HCEC 1CT (cell line): ENCODE results near the gene CXXC1.
A peak's percentile ranks its signal among the peaks of the same experiment; 100 is the strongest.
"Not testable (repeated sequence)": the region's sequence is repeated elsewhere in the genome, so short reads cannot be mapped to it uniquely, and the experiment has no call there.

Experiments
- DNase-seq: peaks from one replicate; pipeline ENCODE4 v3.0.0-alpha.2; 2017

The CXXC1 gene

DNA sequence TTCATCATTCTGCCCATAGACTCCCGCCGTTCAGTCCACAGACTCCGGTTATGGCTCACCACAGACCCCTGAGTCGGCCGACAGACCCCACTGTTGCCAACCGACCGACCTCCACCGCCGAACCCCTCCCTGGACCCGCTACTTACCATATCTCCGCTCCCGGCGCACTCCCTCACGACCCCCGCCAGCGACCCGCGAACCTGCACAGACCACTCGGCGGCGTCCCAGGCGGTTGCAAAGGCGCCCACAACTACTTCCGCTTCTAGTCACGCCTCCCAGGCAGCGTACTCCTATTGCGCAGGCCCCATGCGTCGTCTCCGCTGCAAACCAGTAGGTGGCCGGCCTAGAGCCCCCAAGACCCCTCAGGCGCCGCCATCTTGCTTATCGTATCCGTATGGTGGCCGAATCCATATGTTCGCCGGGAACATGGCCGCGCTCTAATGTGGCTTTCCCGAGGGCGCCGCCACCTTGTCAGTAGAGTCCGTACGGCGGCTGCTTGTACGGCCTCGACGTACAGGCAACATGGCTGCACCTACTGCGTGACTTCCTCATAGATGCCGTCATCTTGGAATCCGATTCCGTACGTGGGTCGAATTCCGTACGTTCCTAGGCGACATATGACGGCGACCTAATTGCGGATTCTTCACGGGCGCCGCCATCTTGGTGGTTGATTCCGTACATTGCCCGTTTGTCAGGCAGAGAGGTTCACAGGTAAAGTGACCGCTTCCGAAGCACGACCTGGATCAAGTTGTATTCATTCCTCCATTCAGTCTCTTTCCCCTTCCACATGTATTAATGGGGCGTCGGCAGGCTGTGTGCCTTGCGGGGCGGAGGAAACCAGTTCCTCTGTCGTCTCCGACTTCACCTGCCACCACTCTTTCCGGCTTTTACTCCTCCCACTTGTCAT lies at the start of gene CXXC1:
TSS of gene CXXC1 (minus strand) at position 252 of the 907 bp plus-strand sequence. CDS start at position 149, 103 bp downstream.
- peak; percentile 99 for DNase-seq

DNA sequence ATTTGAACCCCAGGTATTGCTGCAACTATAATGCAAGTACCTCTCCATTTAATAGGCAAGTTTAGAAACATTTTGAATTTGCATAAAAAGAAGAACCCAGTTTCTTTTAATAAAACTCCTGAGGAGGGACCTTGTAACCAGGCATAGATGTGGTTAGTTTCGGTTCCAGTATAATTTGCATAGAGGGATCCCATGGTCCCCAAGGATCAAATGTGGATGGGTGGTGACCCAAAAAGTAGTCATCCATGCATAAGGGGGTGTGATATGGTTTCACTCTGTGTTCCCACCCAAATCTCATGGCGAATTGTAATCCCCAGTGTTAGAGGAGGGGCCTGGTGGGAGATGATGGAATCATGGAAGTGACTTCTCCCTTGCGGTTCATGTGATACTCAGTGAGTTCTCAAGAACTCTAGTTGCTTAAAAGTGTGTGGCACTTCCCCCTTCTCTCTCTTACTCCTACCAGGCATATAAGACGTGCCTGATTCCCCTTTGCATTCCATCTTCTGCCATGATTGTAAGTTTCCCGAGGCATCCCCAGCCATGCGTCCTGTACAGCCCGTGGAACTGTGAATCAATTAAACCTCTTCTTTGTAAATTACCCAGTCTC lies 47.2 kb upstream of the CXXC1 start:
- no peak for DNase-seq

DNA sequence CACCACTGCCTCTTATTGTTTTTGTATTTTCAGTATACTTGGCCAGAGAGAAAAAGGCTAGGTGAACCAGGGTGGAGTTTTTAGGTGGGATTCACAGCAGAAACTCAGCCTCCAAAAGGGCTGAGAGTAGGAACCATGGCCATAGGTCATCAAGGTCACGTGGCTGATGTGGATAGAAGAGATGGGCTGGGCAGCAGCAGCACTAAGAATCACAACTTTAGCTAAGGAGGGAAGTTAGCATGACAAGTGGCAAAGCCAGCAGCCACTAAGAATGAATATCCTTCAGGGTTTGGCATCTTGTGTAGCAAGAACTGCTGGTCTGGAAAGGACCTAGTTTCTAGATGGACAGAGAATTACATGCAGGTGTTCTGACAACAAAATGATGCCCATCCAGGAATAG lies 44.2 kb upstream of the CXXC1 start:
- no peak for DNase-seq

DNA sequence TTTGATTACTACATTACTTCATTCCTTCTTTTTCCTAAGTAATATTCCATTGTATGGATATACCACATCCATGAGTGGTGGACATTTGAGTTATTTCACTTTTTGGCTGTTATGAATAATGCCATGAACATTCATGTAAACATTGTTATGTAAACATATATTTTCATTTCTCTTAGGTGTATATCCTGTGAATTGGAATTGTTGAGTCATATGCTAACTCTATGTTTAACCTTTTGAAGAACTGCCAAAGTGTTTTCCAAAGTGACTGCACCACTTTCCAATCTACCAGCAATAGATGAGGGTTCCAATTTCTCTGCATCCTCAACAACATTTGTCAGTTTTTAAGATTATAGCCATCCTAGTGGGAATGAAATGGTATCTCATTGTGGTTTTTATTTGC lies 42.7 kb upstream of the CXXC1 start:
- no peak for DNase-seq

DNA sequence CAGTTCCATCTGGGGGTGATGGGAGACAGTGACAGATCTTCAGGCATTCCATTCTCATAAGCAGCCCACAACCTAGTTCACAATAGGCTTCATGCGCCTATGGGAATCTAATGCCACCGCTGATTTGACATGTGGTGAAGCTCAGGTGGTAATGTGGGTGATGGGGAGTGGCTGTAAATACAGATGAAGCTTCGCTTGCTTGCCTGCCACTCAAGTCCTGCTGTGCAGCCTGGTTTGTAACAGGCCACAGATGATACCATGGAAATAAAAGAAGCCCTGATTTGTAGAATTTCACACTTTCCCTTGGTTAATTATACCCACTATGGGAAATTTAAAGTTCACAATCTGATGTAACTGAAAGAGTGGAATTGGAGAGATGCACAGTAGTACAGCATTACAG lies 40.5 kb upstream of the CXXC1 start:
- DNase-seq = no peak

DNA sequence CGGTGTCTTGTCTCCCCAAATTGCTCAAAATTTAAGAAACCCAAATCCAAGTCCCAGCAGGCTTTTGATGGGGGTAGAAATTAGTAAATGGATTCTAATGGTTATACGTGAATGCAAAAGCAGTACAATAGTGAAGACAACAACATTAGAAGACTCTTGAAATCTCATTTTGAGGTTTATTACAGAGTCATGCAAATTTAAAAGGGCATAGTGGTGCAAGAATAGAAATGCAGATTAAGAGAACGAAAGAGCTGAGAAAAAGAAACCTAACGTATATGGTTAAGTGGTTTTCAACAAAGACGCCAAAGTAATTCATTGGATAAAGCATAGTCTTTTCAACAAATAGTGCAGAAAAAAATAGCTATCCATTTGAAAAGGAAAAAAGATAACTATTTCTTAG lies 33.2 kb upstream of the CXXC1 start:
- no peak for DNase-seq

DNA sequence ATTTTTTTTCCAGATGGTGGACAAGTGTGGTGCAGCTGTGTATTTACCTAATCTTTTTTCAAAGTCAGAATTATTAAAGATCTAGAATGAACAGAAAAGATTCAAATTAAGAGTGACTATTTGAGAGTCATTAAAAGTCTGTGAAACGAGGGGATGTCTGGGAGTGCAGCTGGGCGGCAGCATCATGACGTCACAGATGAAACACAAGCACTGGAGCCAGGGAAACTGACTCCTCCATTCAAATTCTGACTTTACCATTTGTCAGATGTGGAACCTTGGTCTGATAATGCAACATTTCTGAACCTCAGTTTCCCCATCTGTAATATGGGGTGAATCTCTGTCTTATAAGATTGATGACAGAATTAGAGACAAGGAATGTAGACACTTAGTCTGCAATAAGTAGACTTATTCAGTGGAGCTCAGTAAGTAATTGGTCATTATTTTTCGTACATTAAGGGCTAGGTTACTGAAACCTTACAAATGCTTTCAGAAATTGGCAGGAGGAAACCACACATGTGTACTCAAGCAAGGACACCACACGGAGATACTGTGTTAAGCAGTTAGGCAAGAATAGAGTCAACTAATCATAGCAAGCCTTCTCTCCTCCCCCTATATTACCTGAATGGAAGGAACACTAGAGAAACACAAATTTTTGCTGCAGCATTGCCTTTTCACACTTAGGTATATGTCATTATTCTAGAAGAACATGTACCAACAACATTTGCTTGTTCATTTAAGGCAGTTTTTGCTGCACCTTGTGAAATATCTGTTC lies 27.8 kb upstream of the CXXC1 start:
- no peak for DNase-seq

DNA sequence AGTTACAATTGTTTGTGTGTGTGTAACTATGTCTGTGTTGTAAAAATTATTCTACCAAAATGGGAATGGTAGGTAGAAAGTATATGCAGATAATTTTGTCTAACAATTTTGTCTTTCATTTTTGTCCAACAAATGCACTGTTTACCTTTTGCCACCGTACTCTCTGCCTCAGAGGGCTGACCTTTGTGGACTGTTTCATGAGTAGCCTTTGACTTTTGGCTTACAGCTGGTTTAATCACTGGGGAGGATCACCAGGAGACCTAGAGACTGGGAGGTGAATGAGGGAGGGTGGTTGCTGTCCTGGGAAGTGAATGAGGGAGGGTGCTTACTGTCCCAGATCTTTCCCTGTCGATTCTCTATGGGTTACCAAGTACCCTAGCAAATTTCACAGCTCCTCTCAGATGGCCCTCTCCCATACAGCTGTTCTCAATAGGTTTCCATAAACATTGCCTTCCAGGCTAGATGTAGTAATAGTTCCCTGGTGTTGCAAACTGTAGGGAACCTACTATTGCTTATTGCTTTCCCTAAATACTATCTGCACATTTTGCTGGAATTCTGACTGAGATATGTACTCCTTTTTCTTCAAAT lies 26.5 kb upstream of the CXXC1 start:
- no peak for DNase-seq

DNA sequence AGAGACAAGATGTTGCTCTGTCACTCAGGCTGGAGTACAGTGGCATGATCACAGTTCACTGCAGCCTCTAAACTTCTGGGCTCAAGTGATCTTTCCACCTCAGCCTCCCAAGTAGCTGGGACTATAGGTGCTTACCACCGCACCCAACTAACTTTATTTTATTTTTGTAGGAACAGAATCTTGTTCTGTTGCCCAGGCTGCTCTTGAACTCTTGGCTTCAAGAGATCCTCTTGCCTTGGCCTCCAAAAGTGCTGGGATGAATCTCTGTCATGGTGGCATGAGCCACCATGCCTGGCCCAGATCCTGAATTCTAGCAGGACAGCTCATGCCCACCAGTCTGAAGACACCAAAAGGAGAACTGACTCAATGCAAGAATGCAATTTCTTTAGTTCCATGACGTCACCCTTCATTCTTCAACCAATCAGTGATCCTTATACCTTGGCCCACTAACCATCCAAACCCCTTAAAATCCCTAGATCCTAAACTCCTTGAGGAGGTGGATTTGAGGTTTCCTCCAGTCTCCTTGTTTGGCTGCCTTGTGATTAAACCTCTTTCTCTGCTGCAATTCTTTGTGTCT lies 25.6 kb upstream of the CXXC1 start:
- DNase-seq = no peak

DNA sequence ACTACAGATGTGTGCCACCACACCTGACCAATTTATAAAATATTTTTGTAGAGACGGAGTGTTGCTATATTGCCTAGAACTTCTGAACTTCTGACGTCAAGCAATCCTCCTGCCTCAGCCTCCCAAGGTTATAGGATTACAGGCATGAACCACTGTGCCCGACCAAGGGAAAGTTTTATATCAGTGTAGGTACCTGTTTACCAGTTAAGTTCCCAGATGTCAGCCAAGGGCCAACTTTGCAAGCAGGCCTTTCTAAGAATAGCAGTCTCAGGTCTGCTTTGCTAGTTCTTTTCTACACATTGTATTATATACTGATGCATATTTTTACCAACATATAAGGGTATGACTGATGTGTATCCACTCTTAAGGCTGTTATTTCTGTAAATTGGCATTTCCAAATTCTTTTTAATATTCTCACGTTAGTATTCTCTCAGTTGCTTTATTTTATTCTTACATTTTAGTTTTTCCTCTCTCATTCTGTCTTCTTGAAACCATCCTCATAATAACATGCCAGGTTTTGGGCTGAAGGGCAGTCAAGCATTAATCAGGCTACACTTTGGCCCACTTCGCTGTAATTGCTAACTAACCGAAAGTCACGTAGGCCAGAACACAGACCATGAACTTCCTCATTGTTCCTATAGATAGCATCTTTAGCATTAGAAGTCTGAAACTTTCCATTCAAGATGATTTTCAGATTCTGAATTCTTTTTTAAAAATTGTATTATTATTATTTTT lies 25.0 kb upstream of the CXXC1 start:
- no peak for DNase-seq

DNA sequence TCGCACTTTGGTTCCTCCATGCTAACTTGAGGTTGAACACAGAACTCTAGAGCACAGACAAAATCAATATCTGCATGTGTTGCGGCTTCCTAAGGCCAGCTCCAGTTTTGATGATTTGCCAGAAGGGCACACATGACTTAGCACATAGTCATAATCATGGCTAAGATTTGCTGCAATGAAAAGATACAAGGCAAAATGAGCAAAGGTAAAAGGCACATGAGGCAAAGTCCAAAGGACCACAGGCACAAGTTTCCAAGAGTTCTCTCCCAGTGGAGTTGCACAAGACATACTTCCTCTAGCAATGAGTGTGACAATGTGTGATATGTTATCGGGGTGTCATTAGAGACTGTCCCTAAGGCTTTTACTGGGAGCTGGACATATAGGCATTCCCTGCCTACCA lies 24.2 kb upstream of the CXXC1 start:
- no peak for DNase-seq

DNA sequence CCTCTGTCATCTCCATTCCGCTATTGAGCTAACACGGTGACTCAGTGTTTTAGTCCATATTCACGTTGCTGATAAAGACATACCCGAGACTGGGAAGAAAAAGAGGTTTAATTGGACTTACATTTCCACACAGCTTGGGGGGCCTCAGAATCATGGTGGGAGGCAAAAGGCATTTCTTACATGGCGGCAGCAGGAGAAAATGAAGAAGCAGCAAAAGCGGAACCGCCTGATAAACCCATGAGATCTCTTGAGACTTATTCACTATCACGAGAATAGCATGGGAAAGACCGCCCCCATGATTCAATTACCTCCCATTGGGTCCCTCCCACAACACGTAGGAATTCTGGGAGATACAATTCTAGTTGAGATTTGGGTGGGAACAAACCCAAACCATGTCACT lies 22.6 kb upstream of the CXXC1 start:
- no peak for DNase-seq

DNA sequence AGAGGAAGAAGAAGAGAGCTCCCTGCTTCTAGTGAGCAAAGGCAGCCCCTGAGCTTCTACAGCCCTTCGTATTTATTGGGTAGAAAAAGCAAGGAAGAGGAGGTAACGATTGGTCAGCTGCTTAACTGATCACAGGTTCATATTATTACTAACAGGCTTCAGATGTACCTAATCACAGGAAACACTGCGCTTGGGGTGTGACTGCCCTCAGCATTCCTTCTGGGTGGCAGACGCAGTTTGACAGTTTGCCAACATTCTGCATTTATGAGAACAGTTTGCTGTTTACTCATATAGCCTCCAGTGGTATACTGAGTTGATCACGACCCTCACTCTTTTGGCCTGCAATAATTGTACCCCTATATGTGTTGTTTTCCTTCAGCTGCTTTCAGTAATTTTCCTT lies 21.4 kb upstream of the CXXC1 start:
- not testable (repeated sequence) for DNase-seq

DNA sequence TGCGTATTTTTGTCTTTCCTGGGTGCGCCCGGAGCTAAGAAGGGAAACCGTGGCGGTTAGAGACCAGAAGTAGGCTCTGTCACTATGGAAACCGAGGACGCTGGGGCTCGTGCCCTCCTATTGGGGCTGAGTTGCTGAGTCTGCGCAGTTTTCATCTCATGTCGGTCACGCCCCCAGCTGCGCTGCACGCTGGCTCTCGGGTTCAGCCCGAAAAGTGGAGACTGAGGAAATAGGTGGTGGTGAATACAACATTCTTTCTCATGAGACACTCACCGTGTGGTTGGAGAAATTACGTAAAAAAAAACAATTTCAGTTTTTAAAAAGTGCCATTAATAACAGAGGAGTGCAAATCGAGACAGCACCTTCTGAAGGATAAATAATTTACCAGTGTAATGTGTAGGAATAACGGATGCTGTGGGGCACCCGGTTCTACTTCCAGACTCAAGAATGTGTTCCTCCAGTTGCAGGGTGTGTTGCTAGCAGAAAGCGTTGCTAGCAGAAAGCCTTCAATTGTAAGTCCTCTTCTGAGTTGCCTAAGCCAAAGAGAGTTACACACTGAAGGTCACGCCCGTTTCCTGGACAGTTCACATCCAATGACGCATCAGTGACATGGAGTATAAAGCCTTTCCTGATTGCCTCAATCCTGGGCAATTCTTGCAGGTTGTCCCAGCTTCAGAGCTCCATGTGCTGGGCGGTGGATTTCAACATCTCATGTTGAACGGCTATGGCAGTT lies 20.4 kb upstream of the CXXC1 start:
- DNase-seq = peak; percentile 91

DNA sequence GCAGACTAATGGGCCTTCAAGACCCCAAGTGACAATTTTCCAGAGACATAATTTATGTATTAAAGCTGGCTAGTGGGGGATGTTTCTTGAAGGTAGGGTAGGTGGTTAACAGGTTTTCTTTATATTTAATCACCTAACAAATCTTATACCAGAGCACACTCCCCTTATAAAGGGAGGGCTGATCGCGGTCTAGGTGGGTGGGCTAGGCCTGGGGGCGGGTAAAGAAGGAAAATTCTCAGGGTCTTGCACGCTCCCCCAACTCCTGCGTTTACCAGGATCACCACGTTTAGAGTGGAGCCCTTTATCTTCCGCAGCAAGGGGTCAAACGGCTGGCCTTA lies 19.9 kb upstream of the CXXC1 start:
- no peak for DNase-seq

DNA sequence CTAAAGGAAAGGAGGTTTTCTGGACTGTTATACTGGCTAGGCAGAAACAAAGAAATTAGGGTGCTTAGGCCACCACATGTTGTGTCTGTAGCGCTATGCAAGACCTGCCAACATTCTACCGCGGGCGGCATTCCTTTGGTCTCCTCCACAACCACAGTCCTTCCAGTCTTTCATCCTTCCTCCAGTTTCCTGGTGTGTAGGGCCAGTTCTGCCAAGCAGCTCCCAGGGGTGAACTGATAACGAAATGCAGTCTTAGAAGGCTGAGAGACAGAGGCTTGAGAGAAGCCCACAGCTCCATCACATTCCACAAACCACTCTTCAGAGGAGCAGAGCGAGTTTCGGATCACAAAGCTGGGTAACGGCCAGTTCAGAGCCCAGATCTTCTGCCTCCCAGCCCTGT lies 19.5 kb upstream of the CXXC1 start:
- no peak for DNase-seq

DNA sequence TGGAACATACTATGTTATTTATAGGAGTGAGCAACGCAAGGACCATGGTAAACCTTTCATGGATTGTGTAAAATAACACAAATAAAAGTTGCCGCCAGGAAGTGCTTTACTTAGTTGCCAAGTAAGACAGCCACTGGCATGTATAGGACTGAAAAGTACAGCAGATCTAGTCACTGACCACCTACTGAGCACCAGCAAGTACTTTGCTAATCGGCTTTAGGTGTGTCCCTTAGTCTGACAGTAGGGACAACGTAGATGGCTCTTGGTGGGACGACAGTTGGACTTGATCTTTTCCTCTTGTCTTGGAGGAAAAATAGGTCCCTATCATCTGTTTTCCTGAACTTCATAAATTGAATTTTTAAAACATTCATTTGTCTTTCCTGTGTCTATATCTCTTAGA lies 13.6 kb upstream of the CXXC1 start:
- no peak for DNase-seq

DNA sequence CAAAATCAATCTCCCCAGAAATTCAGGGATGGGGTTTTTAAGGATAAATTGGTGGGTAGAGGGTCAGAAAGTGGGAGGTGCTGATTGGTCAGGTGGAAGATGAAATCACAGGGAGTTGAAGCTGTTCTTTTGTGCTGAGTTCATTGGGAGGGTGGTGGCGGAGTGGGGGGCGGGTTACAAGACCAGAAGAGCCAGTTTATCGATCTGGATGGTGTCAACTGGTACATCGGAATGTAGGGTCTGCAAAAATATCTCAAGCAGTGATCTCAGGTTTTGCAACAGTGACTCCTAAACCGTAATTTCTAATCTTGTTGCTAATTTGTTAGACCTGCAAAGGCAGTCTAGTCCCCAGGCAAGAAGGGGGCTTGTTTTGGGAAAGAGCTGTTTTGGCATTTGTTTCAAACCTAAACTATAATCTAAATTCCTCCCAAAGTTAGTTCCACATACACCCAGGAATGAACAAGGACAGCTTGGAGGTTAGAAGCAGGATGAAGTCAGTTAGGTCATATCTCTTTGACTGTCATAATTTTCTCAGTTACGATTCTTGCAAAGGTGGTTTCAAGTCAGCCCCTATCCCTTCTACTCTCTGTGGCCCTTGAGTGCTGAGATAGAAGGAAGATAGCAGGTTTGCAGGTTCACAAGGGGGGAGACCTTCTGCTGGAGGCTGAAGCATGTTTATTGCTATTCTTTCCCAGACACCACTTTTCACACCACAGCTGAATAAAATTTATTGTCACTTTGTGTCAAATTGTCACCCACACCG lies 12.3 kb upstream of the CXXC1 start:
- DNase-seq = no peak

DNA sequence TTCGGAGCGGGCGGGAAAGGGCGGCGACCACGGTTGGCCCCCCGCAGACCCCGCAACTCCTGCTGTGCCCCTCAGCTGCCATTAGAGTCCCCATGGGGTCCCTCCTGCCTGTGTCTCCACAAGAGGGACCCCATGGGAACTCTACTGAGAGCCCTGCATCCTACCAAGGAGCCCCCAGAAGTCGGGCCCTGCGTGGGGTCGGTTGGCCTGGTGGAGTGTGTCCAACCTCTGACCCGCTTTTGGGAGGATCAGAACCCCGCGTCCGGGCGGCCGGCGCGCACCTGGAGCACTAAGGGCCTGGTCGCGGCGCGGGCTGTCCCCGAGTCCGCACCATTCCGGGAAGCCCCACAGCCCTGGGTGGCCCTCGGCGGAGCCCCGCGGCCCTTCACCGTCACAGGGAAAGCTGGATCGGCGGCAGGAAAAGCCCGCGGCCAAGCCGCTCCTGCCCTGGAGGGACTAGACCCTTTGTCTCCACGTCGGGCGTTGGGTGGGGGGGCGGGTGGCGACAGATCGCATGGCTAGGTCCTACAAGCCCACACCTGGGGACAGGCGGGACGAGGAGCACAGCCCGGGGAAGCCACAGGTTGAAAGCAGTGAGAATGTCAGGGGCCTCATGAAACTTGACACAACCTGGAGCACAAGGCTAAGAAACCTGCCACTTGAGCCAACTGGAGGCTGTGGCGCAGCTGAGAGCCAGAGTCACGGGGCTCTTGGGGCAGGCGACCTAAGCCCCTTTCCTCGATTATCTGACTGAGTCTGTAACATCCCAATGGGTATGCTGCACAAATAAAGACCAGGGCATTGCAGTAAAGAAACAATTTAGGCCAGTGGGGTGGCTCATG lies 11.2 kb upstream of the CXXC1 start:
- no peak for DNase-seq
